ENCODE measurements around the gene C4B. TPM values are rescaled to one million over a fixed set of nuclear protein-coding genes. Genes with fewer than 3 reads are reported as not detected.
"Not testable (repeated sequence)": the region's sequence is repeated elsewhere in the genome, so short reads cannot be mapped to it uniquely, and the experiment has no call there.

Gene C4B
- total and polyA plus RNA-seq, 2 experiments from 2014 or later, result 0.57 TPM; not detected in 1

DNA sequence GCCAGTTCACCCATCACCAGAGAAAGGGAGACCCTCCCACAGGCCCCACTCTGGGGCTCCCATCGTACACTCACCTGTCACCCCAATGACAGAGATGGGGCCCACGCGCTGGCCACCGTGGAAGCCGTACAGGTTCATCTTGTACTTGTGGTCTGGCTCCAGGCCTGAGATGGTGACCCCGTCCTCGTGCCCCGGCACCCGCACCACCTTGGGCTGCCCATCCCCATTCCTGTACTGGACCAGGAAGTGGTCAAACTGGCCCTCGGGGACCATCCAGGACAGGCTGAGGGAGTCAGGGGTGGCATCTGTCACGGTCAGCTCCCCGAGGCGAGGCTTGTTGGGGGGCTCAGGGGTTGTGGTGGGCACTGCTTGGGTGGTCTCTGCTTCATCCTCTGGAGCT is 38.7 kb downstream of the C4B start:
- H3K27ac ChIP-seq (ENCODE audit: low read depth); H3K9me2 ChIP-seq (ENCODE audit: insufficient read depth); H3K27ac Mint-ChIP-seq; H3K4me1 ChIP-seq (ENCODE audit: insufficient read depth); H3K27me3 ChIP-seq (ENCODE audit: insufficient read depth); H3K9me3 Mint-ChIP-seq; H3K36me3 ChIP-seq (ENCODE audit: insufficient read depth); ATAC-seq; DNase-seq (ENCODE audit: low spot score); H3K4me1 Mint-ChIP-seq; H3K4me3 Mint-ChIP-seq; H3K4me3 ChIP-seq; H2AFZ ChIP-seq; H4K20me1 ChIP-seq (replicated peaks; ENCODE audit: insufficient read depth); H3F3A ChIP-seq (replicated peaks; ENCODE audit: low read depth); H3K36me3 Mint-ChIP-seq (ENCODE audit: low read depth); H3K79me2 ChIP-seq (replicated peaks; ENCODE audit: insufficient read depth); H3K4me2 ChIP-seq: not testable (repeated sequence)
- H3K27me3 Mint-ChIP-seq (ENCODE audit: insufficient read depth, low read depth, poor library complexity), result peaks cover 13% of the 10 kb centered on the region

DNA sequence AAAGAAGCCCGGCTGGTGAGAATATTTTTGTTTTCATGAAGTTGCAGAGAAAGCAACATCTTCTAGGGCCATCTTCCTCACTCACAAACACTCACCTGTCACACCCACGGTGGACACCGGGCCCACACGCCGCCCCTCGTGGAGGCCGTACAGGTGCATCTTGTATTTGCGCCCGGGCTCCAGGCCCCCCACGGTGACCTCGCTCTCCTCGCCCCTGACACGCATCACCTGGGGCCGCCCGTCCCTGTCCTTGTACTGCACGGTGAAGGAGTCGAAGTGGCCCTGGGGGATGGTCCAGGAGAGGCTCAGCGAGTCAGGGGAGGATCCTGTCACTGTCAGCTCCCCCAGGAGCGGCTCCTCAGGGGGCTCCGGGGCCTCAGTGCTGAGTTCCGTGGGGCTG is 41.2 kb downstream of the C4B start:
- not testable (repeated sequence) for H3K4me2 ChIP-seq; H3K79me2 ChIP-seq (replicated peaks; ENCODE audit: insufficient read depth); H4K20me1 ChIP-seq (replicated peaks; ENCODE audit: insufficient read depth); ATAC-seq; H3K36me3 ChIP-seq (ENCODE audit: insufficient read depth); H3K36me3 Mint-ChIP-seq (ENCODE audit: low read depth); H3K4me3 ChIP-seq; H3K4me1 ChIP-seq (ENCODE audit: insufficient read depth); H3K4me3 Mint-ChIP-seq; H3F3A ChIP-seq (replicated peaks; ENCODE audit: low read depth); H3K27ac ChIP-seq (ENCODE audit: low read depth); H3K27me3 ChIP-seq (ENCODE audit: insufficient read depth); H3K27ac Mint-ChIP-seq; H3K4me1 Mint-ChIP-seq; H2AFZ ChIP-seq; H3K9me3 Mint-ChIP-seq; H3K9me2 ChIP-seq (ENCODE audit: insufficient read depth); DNase-seq (ENCODE audit: low spot score)
- H3K27me3 Mint-ChIP-seq (ENCODE audit: insufficient read depth, low read depth, poor library complexity), result peaks cover 14% of the 10 kb centered on the region

DNA sequence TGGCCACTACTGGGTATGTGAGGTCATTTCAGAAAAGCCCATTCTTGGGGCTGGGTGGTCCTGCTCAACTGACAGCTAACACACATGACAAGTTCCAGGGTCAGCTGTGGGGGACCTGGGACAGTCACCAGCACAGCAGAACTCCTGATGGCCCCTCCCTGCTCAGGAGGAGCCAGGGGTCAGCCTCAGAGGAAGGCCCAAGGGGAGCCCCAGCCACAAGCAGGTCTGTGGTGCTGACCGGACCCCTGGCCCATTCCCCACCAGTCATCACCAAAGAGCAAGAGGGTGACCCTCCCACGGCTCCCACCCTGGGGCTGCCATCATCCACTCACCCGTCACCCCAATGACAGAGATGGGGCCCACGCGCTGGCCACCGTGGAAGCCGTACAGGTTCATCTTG is 41.7 kb downstream of the C4B start:
- H3K27ac ChIP-seq (ENCODE audit: low read depth), result no peak overlapping the region
- H3K4me3 ChIP-seq, result no peak overlapping the region
- TF ChIP-seq, protein P1, sequence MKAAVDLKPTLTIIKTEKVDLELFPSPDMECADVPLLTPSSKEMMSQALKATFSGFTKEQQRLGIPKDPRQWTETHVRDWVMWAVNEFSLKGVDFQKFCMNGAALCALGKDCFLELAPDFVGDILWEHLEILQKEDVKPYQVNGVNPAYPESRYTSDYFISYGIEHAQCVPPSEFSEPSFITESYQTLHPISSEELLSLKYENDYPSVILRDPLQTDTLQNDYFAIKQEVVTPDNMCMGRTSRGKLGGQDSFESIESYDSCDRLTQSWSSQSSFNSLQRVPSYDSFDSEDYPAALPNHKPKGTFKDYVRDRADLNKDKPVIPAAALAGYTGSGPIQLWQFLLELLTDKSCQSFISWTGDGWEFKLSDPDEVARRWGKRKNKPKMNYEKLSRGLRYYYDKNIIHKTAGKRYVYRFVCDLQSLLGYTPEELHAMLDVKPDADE (IDR thresholded peaks at IDR 0.05), result no peak
- TF ChIP-seq STAT1 (IDR thresholded peaks at IDR 0.05; ENCODE audit: unreplicated experiment) (no peak), CREB1 (CRISPR knock-in tag; IDR thresholded peaks at IDR 0.05; ENCODE audit: low read depth) (no peak), ZNF114 (CRISPR knock-in tag; IDR thresholded peaks at IDR 0.05) (no peak)
- TF ChIP-seq, protein P2, sequence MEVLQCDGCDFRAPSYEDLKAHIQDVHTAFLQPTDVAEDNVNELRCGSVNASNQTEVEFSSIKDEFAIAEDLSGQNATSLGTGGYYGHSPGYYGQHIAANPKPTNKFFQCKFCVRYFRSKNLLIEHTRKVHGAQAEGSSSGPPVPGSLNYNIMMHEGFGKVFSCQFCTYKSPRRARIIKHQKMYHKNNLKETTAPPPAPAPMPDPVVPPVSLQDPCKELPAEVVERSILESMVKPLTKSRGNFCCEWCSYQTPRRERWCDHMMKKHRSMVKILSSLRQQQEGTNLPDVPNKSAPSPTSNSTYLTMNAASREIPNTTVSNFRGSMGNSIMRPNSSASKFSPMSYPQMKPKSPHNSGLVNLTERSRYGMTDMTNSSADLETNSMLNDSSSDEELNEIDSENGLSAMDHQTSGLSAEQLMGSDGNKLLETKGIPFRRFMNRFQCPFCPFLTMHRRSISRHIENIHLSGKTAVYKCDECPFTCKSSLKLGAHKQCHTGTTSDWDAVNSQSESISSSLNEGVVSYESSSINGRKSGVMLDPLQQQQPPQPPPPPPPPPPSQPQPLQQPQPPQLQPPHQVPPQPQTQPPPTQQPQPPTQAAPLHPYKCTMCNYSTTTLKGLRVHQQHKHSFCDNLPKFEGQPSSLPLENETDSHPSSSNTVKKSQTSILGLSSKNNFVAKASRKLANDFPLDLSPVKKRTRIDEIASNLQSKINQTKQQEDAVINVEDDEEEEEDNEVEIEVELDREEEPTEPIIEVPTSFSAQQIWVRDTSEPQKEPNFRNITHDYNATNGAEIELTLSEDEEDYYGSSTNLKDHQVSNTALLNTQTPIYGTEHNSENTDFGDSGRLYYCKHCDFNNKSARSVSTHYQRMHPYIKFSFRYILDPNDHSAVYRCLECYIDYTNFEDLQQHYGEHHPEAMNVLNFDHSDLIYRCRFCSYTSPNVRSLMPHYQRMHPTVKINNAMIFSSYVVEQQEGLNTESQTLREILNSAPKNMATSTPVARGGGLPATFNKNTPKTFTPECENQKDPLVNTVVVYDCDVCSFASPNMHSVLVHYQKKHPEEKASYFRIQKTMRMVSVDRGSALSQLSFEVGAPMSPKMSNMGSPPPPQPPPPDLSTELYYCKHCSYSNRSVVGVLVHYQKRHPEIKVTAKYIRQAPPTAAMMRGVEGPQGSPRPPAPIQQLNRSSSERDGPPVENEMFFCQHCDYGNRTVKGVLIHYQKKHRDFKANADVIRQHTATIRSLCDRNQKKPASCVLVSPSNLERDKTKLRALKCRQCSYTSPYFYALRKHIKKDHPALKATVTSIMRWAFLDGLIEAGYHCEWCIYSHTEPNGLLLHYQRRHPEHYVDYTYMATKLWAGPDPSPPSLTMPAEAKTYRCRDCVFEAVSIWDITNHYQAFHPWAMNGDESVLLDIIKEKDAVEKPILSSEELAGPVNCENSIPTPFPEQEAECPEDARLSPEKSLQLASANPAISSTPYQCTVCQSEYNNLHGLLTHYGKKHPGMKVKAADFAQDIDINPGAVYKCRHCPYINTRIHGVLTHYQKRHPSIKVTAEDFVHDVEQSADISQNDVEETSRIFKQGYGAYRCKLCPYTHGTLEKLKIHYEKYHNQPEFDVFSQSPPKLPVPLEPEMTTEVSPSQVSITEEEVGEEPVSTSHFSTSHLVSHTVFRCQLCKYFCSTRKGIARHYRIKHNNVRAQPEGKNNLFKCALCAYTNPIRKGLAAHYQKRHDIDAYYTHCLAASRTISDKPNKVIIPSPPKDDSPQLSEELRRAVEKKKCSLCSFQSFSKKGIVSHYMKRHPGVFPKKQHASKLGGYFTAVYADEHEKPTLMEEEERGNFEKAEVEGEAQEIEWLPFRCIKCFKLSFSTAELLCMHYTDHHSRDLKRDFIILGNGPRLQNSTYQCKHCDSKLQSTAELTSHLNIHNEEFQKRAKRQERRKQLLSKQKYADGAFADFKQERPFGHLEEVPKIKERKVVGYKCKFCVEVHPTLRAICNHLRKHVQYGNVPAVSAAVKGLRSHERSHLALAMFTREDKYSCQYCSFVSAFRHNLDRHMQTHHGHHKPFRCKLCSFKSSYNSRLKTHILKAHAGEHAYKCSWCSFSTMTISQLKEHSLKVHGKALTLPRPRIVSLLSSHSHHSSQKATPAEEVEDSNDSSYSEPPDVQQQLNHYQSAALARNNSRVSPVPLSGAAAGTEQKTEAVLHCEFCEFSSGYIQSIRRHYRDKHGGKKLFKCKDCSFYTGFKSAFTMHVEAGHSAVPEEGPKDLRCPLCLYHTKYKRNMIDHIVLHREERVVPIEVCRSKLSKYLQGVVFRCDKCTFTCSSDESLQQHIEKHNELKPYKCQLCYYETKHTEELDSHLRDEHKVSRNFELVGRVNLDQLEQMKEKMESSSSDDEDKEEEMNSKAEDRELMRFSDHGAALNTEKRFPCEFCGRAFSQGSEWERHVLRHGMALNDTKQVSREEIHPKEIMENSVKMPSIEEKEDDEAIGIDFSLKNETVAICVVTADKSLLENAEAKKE (CRISPR knock-in tag; IDR thresholded peaks at IDR 0.05), result no peak
- TF ChIP-seq, protein P3, sequence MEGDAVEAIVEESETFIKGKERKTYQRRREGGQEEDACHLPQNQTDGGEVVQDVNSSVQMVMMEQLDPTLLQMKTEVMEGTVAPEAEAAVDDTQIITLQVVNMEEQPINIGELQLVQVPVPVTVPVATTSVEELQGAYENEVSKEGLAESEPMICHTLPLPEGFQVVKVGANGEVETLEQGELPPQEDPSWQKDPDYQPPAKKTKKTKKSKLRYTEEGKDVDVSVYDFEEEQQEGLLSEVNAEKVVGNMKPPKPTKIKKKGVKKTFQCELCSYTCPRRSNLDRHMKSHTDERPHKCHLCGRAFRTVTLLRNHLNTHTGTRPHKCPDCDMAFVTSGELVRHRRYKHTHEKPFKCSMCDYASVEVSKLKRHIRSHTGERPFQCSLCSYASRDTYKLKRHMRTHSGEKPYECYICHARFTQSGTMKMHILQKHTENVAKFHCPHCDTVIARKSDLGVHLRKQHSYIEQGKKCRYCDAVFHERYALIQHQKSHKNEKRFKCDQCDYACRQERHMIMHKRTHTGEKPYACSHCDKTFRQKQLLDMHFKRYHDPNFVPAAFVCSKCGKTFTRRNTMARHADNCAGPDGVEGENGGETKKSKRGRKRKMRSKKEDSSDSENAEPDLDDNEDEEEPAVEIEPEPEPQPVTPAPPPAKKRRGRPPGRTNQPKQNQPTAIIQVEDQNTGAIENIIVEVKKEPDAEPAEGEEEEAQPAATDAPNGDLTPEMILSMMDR (conservative IDR thresholded peaks at IDR 0.05; ENCODE audit: low read depth in 2 of 2), result no peak
- no peak overlapping the region for H3K4me2 ChIP-seq
- Mint-ChIP-seq H3K4me1 (peaks cover 7% of the 10 kb centered on the region; the same call in 2 of the 3 replicates), H3K27me3 (ENCODE audit: insufficient read depth, low read depth, poor library complexity) (peaks cover 14% of the 10 kb centered on the region), H3K36me3 (ENCODE audit: low read depth) (no peaks in the 10 kb centered on the region; the same call in 2 of the 3 replicates), H3K4me3 (no peak overlapping the region), H3K27ac (no peak overlapping the region), H3K9me3 (no peaks in the 10 kb centered on the region; the same call in 2 of the 3 replicates)
- no peak for DNase-seq (ENCODE audit: low spot score)
- no peak for ATAC-seq
- no peaks in the 10 kb centered on the region for H4K20me1 ChIP-seq (replicated peaks; ENCODE audit: insufficient read depth)
- H2AFZ ChIP-seq, result no peak overlapping the region
- H3K9me2 ChIP-seq (ENCODE audit: insufficient read depth), result no peaks in the 10 kb centered on the region
- no peaks in the 10 kb centered on the region for H3F3A ChIP-seq (replicated peaks; ENCODE audit: low read depth)
- no peaks in the 10 kb centered on the region for H3K36me3 ChIP-seq (ENCODE audit: insufficient read depth)
- no peaks in the 10 kb centered on the region for H3K4me1 ChIP-seq (ENCODE audit: insufficient read depth)
- no peaks in the 10 kb centered on the region for H3K27me3 ChIP-seq (ENCODE audit: insufficient read depth)
- no peaks in the 10 kb centered on the region for H3K79me2 ChIP-seq (replicated peaks; ENCODE audit: insufficient read depth)

All from GM23338 (cell line).